C4-2B (cell line): Measurements from ENCODE around the gene KRTAP10-6.
"Not testable (repeated sequence)": the region's sequence is repeated elsewhere in the genome, so short reads cannot be mapped to it uniquely, and the experiment has no call there.

Experiments used
- H3K27ac ChIP-seq: fragments of 450-650 bp; 2 replicates; pipeline ENCODE4 v1.5.1; 2017
- ZFX ChIP-seq: fragments of 450-650 bp; IDR thresholded peaks from 2 replicates; pipeline ENCODE4 v1.6.1; 2017
- TF ChIP-seq, protein P1 (sequence below): fragments of 450-650 bp; conservative IDR thresholded peaks from 2 replicates; pipeline ENCODE4 v1.5.1; 2017; ENCODE audit warnings: mild to moderate bottlenecking

Gene KRTAP10-6

GRCh38 chr21:44581158-44581557 lies 11.1 kb downstream of the KRTAP10-6 start:
- no peak overlapping the region for H3K27ac ChIP-seq
- TF ChIP-seq, protein P1, sequence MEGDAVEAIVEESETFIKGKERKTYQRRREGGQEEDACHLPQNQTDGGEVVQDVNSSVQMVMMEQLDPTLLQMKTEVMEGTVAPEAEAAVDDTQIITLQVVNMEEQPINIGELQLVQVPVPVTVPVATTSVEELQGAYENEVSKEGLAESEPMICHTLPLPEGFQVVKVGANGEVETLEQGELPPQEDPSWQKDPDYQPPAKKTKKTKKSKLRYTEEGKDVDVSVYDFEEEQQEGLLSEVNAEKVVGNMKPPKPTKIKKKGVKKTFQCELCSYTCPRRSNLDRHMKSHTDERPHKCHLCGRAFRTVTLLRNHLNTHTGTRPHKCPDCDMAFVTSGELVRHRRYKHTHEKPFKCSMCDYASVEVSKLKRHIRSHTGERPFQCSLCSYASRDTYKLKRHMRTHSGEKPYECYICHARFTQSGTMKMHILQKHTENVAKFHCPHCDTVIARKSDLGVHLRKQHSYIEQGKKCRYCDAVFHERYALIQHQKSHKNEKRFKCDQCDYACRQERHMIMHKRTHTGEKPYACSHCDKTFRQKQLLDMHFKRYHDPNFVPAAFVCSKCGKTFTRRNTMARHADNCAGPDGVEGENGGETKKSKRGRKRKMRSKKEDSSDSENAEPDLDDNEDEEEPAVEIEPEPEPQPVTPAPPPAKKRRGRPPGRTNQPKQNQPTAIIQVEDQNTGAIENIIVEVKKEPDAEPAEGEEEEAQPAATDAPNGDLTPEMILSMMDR: no peak
- no peak for TF ChIP-seq ZFX

- not testable (repeated sequence) for H3K27ac ChIP-seq
These were observed 12.0 kb downstream of the KRTAP10-6 start, which contains the start of gene KRTAP10-5 for GRCh38 chr21:44580231-44580821. KRTAP10-5 (minus strand) TSS chr21:44580604; CDS start chr21:44580578, 26 bp downstream.

GRCh38 chr21:44579833-44580144 lies 12.5 kb downstream of the KRTAP10-6 start:
- H3K27ac ChIP-seq: no peak overlapping the region
- no peak for TF ChIP-seq ZFX
- TF ChIP-seq, protein P1: no peak

DNA sequence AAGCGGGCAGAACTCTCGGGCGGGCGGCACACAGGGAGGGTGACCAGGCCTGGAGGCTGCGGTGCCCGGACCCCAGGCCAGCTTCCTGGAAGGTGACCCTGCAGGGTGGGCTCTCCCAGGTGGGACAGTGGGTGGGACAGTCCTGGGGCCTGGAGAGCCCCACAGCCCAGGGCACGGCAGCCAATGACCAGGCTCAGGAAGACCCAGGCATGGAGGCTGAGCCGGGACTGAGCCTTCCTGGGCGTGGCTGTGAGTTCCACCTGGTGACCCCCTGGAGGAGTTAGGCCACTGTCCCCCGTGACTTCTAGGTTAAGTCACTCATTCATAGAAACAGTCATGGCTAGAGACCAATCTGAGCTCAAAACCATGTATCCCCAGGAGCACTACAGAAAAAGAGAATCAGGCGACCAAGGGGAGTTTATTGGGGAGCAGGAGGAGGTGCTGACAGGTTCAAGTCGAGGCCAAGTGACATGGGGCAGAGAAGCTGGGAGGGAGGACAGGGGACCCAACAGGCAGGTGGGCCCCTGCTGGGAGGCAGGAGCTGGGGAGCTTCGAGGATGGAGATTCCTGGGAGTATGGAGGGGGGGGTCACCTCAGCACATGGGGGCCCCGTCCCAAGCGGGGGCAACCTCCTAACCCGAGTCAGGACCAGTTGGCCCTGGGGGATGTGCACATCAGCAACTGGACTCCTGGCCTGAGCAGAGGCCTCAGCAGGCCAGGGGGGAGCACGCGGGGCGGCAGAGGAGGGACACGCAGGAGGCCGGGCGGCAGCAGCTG lies 13.1 kb downstream of the KRTAP10-6 start:
- H3K27ac ChIP-seq: no peak overlapping the region
- TF ChIP-seq, protein P1: no peak
- no peak for TF ChIP-seq ZFX

DNA sequence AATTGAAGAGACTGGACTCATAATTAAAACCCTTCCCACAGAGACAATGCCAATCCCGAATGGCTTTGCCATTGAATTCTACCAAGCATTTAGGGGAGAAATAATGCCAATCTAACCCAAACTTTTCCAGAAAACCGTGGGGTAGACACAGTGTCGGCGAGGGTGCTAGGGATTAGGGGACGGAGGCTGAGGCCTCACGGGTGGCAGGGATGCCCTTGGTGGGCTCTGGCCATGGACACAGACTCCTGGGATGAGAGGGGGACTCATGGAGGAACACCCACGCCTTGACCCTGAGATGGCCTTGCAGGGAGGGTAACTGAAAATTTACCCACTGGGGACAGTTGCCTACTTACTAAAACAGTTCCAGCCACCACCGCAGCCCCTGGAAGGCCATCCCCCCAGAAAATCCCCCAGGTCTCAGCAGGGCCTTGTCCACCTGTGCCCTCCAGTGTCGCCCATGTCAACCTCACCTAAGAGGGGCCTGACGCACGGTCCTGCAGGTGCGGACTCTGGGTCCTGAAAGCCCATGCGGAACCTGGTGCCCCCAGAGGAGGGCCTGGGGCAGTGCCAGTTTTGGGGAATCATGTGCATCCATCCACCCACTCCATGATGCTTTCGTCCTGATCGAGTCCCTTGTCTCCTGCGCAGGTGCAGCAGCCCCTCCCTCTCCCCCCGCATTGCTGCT lies 13.8 kb downstream of the KRTAP10-6 start:
- TF ChIP-seq, protein P1: no peak
- TF ChIP-seq ZFX: no peak
- H3K27ac ChIP-seq: no peak overlapping the region

GRCh38 chr21:44576025-44576420 lies 16.3 kb downstream of the KRTAP10-6 start:
- TF ChIP-seq ZFX: no peak
- TF ChIP-seq, protein P1: no peak
- no peak overlapping the region for H3K27ac ChIP-seq

DNA sequence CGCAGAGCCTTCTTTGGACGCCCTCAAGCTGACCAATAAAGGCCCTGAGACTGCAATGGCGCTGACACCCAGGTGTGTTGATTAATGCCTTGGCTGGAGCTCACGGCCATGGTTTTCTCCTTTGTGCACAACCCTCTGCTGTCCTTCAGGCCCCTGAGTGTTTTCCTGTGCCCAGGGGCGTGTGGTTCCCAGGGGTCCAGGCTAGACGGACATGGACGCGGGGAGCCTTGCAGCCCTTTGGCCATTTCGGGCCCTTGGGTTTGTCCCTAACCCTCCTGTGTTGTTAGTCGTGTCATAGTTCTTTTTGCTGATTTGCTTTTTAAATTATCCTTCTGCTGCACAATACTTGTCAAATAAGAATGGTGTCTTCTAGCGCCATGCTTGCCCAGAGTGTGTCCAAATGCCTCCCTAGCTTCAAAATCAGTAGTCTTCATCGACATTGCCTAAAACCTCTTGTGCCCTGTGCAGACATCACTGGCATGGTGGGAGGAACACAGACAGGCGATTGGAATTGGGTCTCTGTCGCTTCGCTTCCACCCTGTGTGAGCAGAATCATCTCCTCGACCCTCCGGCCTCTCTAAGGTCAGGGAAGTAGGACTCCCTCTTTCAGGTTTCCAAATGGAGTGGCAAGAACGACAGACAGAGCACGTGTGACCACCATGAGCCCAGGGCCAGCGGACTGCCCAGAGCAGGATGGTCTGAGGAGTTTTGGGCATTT lies 16.8 kb downstream of the KRTAP10-6 start:
- TF ChIP-seq, protein P1: no peak
- TF ChIP-seq ZFX: no peak
- H3K27ac ChIP-seq: no peak overlapping the region
